ENCODE measurements around the gene CALU. TPM values are rescaled to one million over a fixed set of nuclear protein-coding genes. Genes with fewer than 3 reads are reported as not detected.

The CALU gene
- total RNA-seq, result 100 to 1,000 TPM; 127 to 199 TPM
- 10 to 100 TPM; 86.8 to 89.6 TPM for polyA plus RNA-seq (ENCODE audit: insufficient read length in 2 of 2)
- long read RNA-seq, donor 1, transcript CALU-201 (7 exons, 3,357 nt), result major isoform, 31 of 51 reads
- long read RNA-seq, donor 1, partial matches to known transcripts, result 16 of 51 reads
- long read RNA-seq, donor 1, other reads (novel, unspliced or antisense), result 0 of 51 reads
- long read RNA-seq, donor 2, transcript CALU-201 (7 exons, 3,357 nt), result major isoform, 11 of 11 reads
- long read RNA-seq, donor 2, partial matches to known transcripts, result 0 of 11 reads
- long read RNA-seq, donor 2, other reads (novel, unspliced or antisense), result 0 of 11 reads
- long read RNA-seq, donor 3, transcript CALU-201 (7 exons, 3,357 nt), result major isoform, 17 of 19 reads
- long read RNA-seq, donor 3, partial matches to known transcripts, result 0 of 19 reads
- long read RNA-seq, donor 3, other reads (novel, unspliced or antisense), result 0 of 19 reads
- long read RNA-seq, donor 4, transcript CALU-201 (7 exons, 3,357 nt), result major isoform, 28 of 334 reads
- long read RNA-seq, donor 4, partial matches to known transcripts, result 304 of 334 reads
- long read RNA-seq, donor 4, other reads (novel, unspliced or antisense), result 0 of 334 reads

DNA sequence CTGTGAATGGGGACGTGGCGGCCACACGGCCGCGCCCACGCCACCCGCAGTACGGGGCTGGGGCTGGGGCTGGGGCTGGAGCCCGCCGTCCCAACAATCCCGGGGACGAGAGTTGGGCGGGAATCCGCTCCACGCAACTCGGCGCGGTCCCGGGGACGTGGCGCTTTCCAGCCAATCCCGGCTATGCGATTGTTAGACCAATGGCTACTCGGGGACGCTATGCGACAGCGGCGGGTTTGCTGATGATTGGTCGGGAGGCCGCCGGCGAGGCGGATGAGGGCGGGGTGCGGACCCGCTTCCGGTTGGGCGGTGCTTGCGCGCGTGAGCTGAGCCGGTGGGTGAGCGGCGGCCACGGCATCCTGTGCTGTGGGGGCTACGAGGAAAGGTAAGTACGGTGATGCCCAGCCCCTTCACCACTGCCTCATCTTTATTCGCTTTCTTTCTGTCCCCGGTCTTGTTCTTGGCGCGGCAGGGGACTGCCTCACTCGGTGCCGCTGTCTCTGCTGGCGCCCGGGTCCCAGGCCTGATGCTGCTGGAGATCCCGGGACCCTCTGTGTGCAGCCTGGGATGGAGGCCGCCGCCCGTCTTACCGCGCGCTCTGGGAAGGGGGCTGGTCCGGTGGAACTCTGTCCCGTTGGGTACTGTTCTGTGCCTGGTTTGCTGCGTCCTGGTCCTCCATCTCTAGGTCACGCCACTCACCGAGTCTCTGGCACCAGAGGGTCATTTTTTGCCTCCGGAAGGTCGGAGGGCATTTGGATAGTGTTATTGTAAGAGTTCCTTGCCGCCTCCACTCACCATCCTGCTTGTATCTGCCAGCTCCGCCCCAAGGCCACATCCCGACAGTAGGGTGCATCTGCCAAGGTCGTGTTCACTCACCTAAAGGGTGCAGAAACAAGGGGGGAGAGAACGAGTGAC is at the start of gene CALU:
Gene CALU (plus strand): TSS at position 312 of the 915 bp plus-strand sequence. CDS start 9,225 bp downstream, outside the sequence.
- H3K9me3 ChIP-seq (ENCODE audit: control insufficient read depth, insufficient read depth, low read length), result no peaks in the 10 kb centered on the region
- H3K4me1 ChIP-seq (ENCODE audit: control insufficient read depth, insufficient read depth, low read length), result no peaks in the 10 kb centered on the region
- peak within 1 kb of the TSS; percentile 95 for H3K27ac ChIP-seq (ENCODE audit: low read depth, low read length)
- under 1% methylated on average over 68 of the region's 74 CpGs for WGBS (ENCODE audit: insufficient coverage)
- DNase-seq (ENCODE audit: low read depth in 4 of 6, low spot score in 6 of 6), result peak; percentile 85 to 98 (median 92)
- H3K27me3 ChIP-seq (ENCODE audit: control insufficient read depth, insufficient read depth, low read length), result no peaks in the 10 kb centered on the region
- H3K4me3 ChIP-seq (ENCODE audit: low read depth, low read length), result peak within 1 kb of the TSS; percentile 95
- H3K36me3 ChIP-seq (ENCODE audit: control insufficient read depth, insufficient read depth, low read length), result no peaks in the 10 kb centered on the region

DNA sequence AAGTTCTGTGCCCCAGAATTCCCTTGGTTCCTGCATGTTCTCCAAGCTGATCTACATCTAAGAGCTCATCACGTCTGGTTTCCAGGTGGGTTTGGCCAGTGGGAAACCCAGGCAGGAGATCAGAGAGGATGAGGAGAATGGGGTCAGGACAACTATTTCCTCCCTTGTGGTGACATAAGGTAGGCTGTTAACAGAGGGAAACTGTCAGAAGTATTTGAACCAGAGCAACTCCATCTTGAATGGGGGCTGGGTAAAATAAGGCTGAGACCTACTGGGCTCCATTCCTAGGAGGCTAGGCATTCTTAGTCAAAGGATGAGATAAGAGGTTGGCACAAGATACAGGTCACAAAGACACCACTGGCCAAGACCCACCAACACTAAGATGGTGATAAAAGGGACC is 47.9 kb upstream of the CALU start:
- 100% methylated on average over 1 of the region's 1 CpG for WGBS (ENCODE audit: insufficient coverage)
- Histone ChIP-seq H3K36me3 (ENCODE audit: control insufficient read depth, insufficient read depth, low read length) (peaks cover 4% of the 10 kb centered on the region), H3K9me3 (ENCODE audit: control insufficient read depth, insufficient read depth, low read length) (no peaks in the 10 kb centered on the region), H3K27me3 (ENCODE audit: control insufficient read depth, insufficient read depth, low read length) (no peaks in the 10 kb centered on the region), H3K4me3 (ENCODE audit: low read depth, low read length) (no peak overlapping the region), H3K4me1 (ENCODE audit: control insufficient read depth, insufficient read depth, low read length) (no peaks in the 10 kb centered on the region), H3K27ac (ENCODE audit: low read depth, low read length) (no peak overlapping the region)
- DNase-seq (ENCODE audit: low read depth in 4 of 6, low spot score in 6 of 6), result no peak

- Histone ChIP-seq H3K4me1 (ENCODE audit: control insufficient read depth, insufficient read depth, low read length) (peaks cover 9% of the 10 kb centered on the region), H3K4me3 (ENCODE audit: low read depth, low read length) (no peak overlapping the region), H3K36me3 (ENCODE audit: control insufficient read depth, insufficient read depth, low read length) (peaks cover 4% of the 10 kb centered on the region), H3K27me3 (ENCODE audit: control insufficient read depth, insufficient read depth, low read length) (peaks cover 13% of the 10 kb centered on the region), H3K9me3 (ENCODE audit: control insufficient read depth, insufficient read depth, low read length) (no peaks in the 10 kb centered on the region), H3K27ac (ENCODE audit: low read depth, low read length) (no peak overlapping the region)
- DNase-seq (ENCODE audit: low read depth in 4 of 6, low spot score in 6 of 6), result no peak
- 100% methylated on average over 1 of the region's 7 CpGs for WGBS (ENCODE audit: insufficient coverage)
These were observed 46.4 kb upstream of the CALU start for GRCh38 chr7:128692623-128693270.

- Histone ChIP-seq H3K4me1 (ENCODE audit: control insufficient read depth, insufficient read depth, low read length) (peaks cover 9% of the 10 kb centered on the region), H3K9me3 (ENCODE audit: control insufficient read depth, insufficient read depth, low read length) (no peaks in the 10 kb centered on the region), H3K27me3 (ENCODE audit: control insufficient read depth, insufficient read depth, low read length) (peaks cover 17% of the 10 kb centered on the region), H3K4me3 (ENCODE audit: low read depth, low read length) (no peak overlapping the region), H3K36me3 (ENCODE audit: control insufficient read depth, insufficient read depth, low read length) (peaks cover 4% of the 10 kb centered on the region), H3K27ac (ENCODE audit: low read depth, low read length) (no peak overlapping the region)
- WGBS (ENCODE audit: insufficient coverage), result 90% methylated on average over 18 of the region's 19 CpGs
- DNase-seq (ENCODE audit: low read depth in 4 of 6, low spot score in 6 of 6), result no peak
These were observed 45.7 kb upstream of the CALU start for GRCh38 chr7:128693373-128694015.

- Histone ChIP-seq H3K4me3 (ENCODE audit: low read depth, low read length) (no peak overlapping the region), H3K4me1 (ENCODE audit: control insufficient read depth, insufficient read depth, low read length) (peaks cover 9% of the 10 kb centered on the region), H3K27ac (ENCODE audit: low read depth, low read length) (no peak overlapping the region), H3K27me3 (ENCODE audit: control insufficient read depth, insufficient read depth, low read length) (peaks cover 17% of the 10 kb centered on the region), H3K9me3 (ENCODE audit: control insufficient read depth, insufficient read depth, low read length) (no peaks in the 10 kb centered on the region), H3K36me3 (ENCODE audit: control insufficient read depth, insufficient read depth, low read length) (no peaks in the 10 kb centered on the region)
- no peak for DNase-seq (ENCODE audit: low read depth in 4 of 6, low spot score in 6 of 6)
- 25% methylated on average over 2 of the region's 2 CpGs for WGBS (ENCODE audit: insufficient coverage)
These were observed 44.4 kb upstream of the CALU start for GRCh38 chr7:128694738-128695137.

DNA sequence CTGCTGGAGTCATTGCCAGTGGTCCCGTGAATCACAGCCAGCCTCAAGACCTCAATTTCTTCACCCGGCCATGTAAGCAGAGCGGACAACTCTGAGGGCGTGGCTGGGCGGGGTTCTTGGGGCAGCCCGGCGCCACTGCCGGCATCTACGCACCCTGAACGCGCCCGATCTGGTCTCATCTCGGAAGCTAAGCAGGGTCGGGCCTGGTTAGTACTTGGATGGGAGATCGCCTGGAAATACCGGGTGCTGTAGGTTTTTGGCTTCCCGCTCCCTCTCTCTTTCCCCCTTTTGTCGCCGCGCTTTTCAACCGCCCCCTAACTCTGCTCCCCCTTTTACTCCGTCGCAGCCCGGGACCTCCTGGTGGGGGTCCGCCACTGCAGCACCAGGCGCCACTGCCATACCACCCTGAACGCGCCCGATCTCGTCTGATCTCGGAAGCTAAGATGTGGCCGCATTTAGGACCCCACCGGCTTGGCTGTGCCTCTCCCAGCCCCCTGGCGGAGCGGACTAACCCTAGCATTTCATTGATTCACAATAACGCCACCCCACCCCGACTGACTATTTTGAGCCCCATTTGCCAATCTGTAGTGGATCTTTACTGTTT is 41.8 kb upstream of the CALU start:
- DNase-seq (ENCODE audit: low read depth in 4 of 6, low spot score in 6 of 6), result peak in 3 of 6 donors; percentile 20 to 73 (median 57)
- WGBS (ENCODE audit: insufficient coverage), result 1% methylated on average over 32 of the region's 37 CpGs
- H3K4me3 ChIP-seq (ENCODE audit: low read depth, low read length), result peak overlapping the region; percentile 53
- peaks cover 9% of the 10 kb centered on the region for H3K4me1 ChIP-seq (ENCODE audit: control insufficient read depth, insufficient read depth, low read length)
- H3K27ac ChIP-seq (ENCODE audit: low read depth, low read length), result no peak overlapping the region
- H3K9me3 ChIP-seq (ENCODE audit: control insufficient read depth, insufficient read depth, low read length), result no peaks in the 10 kb centered on the region
- H3K36me3 ChIP-seq (ENCODE audit: control insufficient read depth, insufficient read depth, low read length), result no peaks in the 10 kb centered on the region
- H3K27me3 ChIP-seq (ENCODE audit: control insufficient read depth, insufficient read depth, low read length), result peaks cover 17% of the 10 kb centered on the region

- Histone ChIP-seq H3K9me3 (ENCODE audit: control insufficient read depth, insufficient read depth, low read length) (no peaks in the 10 kb centered on the region), H3K27ac (ENCODE audit: low read depth, low read length) (no peak overlapping the region), H3K4me3 (ENCODE audit: low read depth, low read length) (no peak overlapping the region), H3K27me3 (ENCODE audit: control insufficient read depth, insufficient read depth, low read length) (peaks cover 17% of the 10 kb centered on the region), H3K36me3 (ENCODE audit: control insufficient read depth, insufficient read depth, low read length) (no peaks in the 10 kb centered on the region), H3K4me1 (ENCODE audit: control insufficient read depth, insufficient read depth, low read length) (peaks cover 9% of the 10 kb centered on the region)
- WGBS (ENCODE audit: insufficient coverage), result 60% methylated on average over 1 of the region's 3 CpGs
- DNase-seq (ENCODE audit: low read depth in 4 of 6, low spot score in 6 of 6), result peak in 1 of 6 donors; percentile 9
These were observed 39.9 kb upstream of the CALU start for GRCh38 chr7:128699196-128699712.

DNA sequence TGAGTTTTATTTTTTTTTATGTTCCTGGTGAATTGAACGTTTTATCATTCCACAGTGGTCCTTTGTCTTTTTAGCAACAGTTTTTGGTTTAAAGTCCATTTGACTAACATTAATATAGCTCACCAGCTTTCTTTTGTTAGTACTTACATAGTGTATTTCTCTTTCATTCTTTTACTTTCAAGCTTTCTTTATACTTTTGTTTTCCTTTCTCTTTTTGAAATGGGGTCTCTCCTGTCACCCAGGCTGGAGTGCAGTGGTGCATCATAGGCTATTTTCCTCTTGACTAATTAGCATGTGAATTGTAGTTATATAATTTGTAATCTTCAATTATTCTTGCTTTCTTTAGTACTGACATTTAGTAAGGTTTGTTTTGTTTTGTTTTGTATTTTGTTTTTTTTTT is 39.3 kb upstream of the CALU start:
- no peak for DNase-seq (ENCODE audit: low read depth in 4 of 6, low spot score in 6 of 6)
- WGBS (ENCODE audit: insufficient coverage), result no CpG with 5 or more reads among the region's 1 CpG
- peaks cover 17% of the 10 kb centered on the region for H3K27me3 ChIP-seq (ENCODE audit: control insufficient read depth, insufficient read depth, low read length)

More for the DNA sequence above, 39.3 kb upstream of the CALU start:
- Histone ChIP-seq H3K27ac (ENCODE audit: low read depth, low read length) (no peak overlapping the region), H3K4me1 (ENCODE audit: control insufficient read depth, insufficient read depth, low read length) (peaks cover 9% of the 10 kb centered on the region), H3K36me3 (ENCODE audit: control insufficient read depth, insufficient read depth, low read length) (no peaks in the 10 kb centered on the region), H3K4me3 (ENCODE audit: low read depth, low read length) (no peak overlapping the region), H3K9me3 (ENCODE audit: control insufficient read depth, insufficient read depth, low read length) (no peaks in the 10 kb centered on the region)

Data from spinal cord (tissue), 10 donors.